A673 (cell line): ENCODE results near the gene NCKAP5.

Source experiments
- CTCF ChIP-seq: fragments of 300-800, 200-600 bp; sonication (generic); conservative IDR thresholded peaks from 2 replicates; pipeline ENCODE4 v1.5.1; 2017; ENCODE audit warnings: low read depth, mild to moderate bottlenecking, antibody characterized with exemption, low read length, moderate library complexity, mixed read lengths
- EZH2 ChIP-seq: fragments of 200-600 bp; sonication (generic); IDR thresholded peaks from 2 replicates; pipeline ENCODE4 v1.6.1; 2017; ENCODE audit warnings: borderline replicate concordance, low read depth, mild to moderate bottlenecking, mixed read lengths, antibody characterized with exemption, low read length; ENCODE audit not compliant: poor library complexity, severe bottlenecking

- TF ChIP-seq CTCF (no peak), EZH2 (no peak)
These were observed 779.2 kb downstream of the NCKAP5 start for GRCh38 chr2:132789066-132789465.
